ENCODE measurements around the gene GLIPR2. TPM values are rescaled to one million over a fixed set of nuclear protein-coding genes. Genes with fewer than 3 reads are reported as not detected.

Gene GLIPR2
- polyA plus RNA-seq, 3 donors, result 213 to 528 (median 520) TPM

- no peak overlapping the region for H3K27ac Mint-ChIP-seq
- no peak overlapping the region for H3K4me3 ChIP-seq (replicated peaks in 1 of 3; ENCODE audit: low read depth in 2 of 3, low read length in 3 of 3)
Observed at GRCh38 chr9:36119476-36119875, 17.1 kb upstream of the GLIPR2 start.

GRCh38 chr9:36120705-36121104 lies 15.8 kb upstream of the GLIPR2 start:
- peaks cover 5% of the 10 kb centered on the region for H3K79me2 ChIP-seq (ENCODE audit: insufficient read depth, low read length)
- H3K4me1 ChIP-seq (ENCODE audit: control insufficient read depth in 1 of 2, insufficient read depth in 2 of 2, low read length in 2 of 2), result peaks cover 35 to 41% of the 10 kb centered on the region in 2 donors
- no peak overlapping the region for H3K9ac ChIP-seq (ENCODE audit: insufficient read depth, low read length, poor library complexity, severe bottlenecking)
- Mint-ChIP-seq H3K36me3 (peaks cover 21 to 27% of the 10 kb centered on the region in 2 donors), H3K27me3 (ENCODE audit: low read depth in 3 of 3) (peaks cover 0 to 2% (median 0%) of the 10 kb centered on the region in 3 donors), H3K9me3 (peaks cover 0 to 2% (median 0%) of the 10 kb centered on the region in 7 donors), H3K4me3 (no peak overlapping the region), H3K27ac (no peak overlapping the region), H3K4me1 (peaks cover 42% of the 10 kb centered on the region)
- no peak overlapping the region for H3K27ac ChIP-seq (ENCODE audit: low read depth in 1 of 2, low read length in 2 of 2)
- WGBS (ENCODE audit: insufficient coverage), result 89% methylated on average over 3 of the region's 4 CpGs
- H3K27me3 ChIP-seq (ENCODE audit: control insufficient read depth in 2 of 2, insufficient read depth in 2 of 2, low read length in 2 of 2), result no peaks in the 10 kb centered on the region
- TF ChIP-seq, protein P1, sequence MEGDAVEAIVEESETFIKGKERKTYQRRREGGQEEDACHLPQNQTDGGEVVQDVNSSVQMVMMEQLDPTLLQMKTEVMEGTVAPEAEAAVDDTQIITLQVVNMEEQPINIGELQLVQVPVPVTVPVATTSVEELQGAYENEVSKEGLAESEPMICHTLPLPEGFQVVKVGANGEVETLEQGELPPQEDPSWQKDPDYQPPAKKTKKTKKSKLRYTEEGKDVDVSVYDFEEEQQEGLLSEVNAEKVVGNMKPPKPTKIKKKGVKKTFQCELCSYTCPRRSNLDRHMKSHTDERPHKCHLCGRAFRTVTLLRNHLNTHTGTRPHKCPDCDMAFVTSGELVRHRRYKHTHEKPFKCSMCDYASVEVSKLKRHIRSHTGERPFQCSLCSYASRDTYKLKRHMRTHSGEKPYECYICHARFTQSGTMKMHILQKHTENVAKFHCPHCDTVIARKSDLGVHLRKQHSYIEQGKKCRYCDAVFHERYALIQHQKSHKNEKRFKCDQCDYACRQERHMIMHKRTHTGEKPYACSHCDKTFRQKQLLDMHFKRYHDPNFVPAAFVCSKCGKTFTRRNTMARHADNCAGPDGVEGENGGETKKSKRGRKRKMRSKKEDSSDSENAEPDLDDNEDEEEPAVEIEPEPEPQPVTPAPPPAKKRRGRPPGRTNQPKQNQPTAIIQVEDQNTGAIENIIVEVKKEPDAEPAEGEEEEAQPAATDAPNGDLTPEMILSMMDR (IDR thresholded peaks at IDR 0.05), result no peak
- no peaks in the 10 kb centered on the region for H3K9me3 ChIP-seq (replicated peaks in 1 of 2; ENCODE audit: control insufficient read depth in 1 of 2, insufficient read depth in 1 of 2, low read length in 2 of 2)
- intact Hi-C loops (cut with micrococcal nuclease), result no loop called here
- DNase-seq, result no peak
- H2AFZ ChIP-seq (ENCODE audit: insufficient read depth, low read depth, low read length, poor library complexity, severe bottlenecking), result no peak overlapping the region
- no peak overlapping the region for H3K4me2 ChIP-seq (replicated peaks; ENCODE audit: extremely low read depth, low read length, poor library complexity, severe bottlenecking)
- H3K4me3 ChIP-seq (replicated peaks in 1 of 3; ENCODE audit: low read depth in 2 of 3, low read length in 3 of 3), result no peak overlapping the region
- no peaks in the 10 kb centered on the region for H3K36me3 ChIP-seq (replicated peaks in 1 of 2; ENCODE audit: control insufficient read depth in 1 of 2, insufficient read depth in 2 of 2, low read length in 2 of 2)
- no peaks in the 10 kb centered on the region for H4K20me1 ChIP-seq (ENCODE audit: insufficient read depth, low read length)

More at GRCh38 chr9:36119476-36119875, 17.1 kb upstream of the GLIPR2 start:
- Histone ChIP-seq H2AFZ (ENCODE audit: insufficient read depth, low read depth, low read length, poor library complexity, severe bottlenecking) (no peak overlapping the region), H3K79me2 (ENCODE audit: insufficient read depth, low read length) (no peaks in the 10 kb centered on the region), H3K36me3 (replicated peaks in 1 of 2; ENCODE audit: control insufficient read depth in 1 of 2, insufficient read depth in 2 of 2, low read length in 2 of 2) (no peaks in the 10 kb centered on the region), H3K4me2 (replicated peaks; ENCODE audit: extremely low read depth, low read length, poor library complexity, severe bottlenecking) (no peak overlapping the region), H3K9me3 (replicated peaks in 1 of 2; ENCODE audit: control insufficient read depth in 1 of 2, insufficient read depth in 1 of 2, low read length in 2 of 2) (no peaks in the 10 kb centered on the region), H3K27me3 (ENCODE audit: control insufficient read depth in 2 of 2, insufficient read depth in 2 of 2, low read length in 2 of 2) (no peaks in the 10 kb centered on the region), H3K27ac (ENCODE audit: low read depth in 1 of 2, low read length in 2 of 2) (no peak overlapping the region), H3K9ac (ENCODE audit: insufficient read depth, low read length, poor library complexity, severe bottlenecking) (no peak overlapping the region), H4K20me1 (ENCODE audit: insufficient read depth, low read length) (no peaks in the 10 kb centered on the region), H3K4me1 (ENCODE audit: control insufficient read depth in 1 of 2, insufficient read depth in 2 of 2, low read length in 2 of 2) (peaks cover 22 to 29% of the 10 kb centered on the region in 2 donors)
- H3K36me3 Mint-ChIP-seq, result peaks cover 19 to 27% of the 10 kb centered on the region in 2 donors
- WGBS (ENCODE audit: insufficient coverage), result 92% methylated on average over 4 of the region's 7 CpGs
- TF ChIP-seq, protein P1 (IDR thresholded peaks at IDR 0.05), result no peak
- no peak overlapping the region for H3K4me3 Mint-ChIP-seq
- H3K27me3 Mint-ChIP-seq (ENCODE audit: low read depth in 3 of 3), result peaks cover 0 to 2% (median 0%) of the 10 kb centered on the region in 3 donors
- H3K9me3 Mint-ChIP-seq, result peaks cover 0 to 1% (median 0%) of the 10 kb centered on the region in 7 donors
- intact Hi-C loops (cut with micrococcal nuclease), result no loop called here
- peaks cover 29% of the 10 kb centered on the region for H3K4me1 Mint-ChIP-seq
- no peak for DNase-seq
